Neural progenitor cell (in vitro differentiated cells): ENCODE results near the gene RNF32.

Source experiments
- EZH2 ChIP-seq: fragments of 200-600 bp; sonication (generic); IDR thresholded peaks from 2 replicates; pipeline ENCODE4 v1.6.1; 2017; ENCODE audit warnings: antibody characterized with exemption, mild to moderate bottlenecking, moderate library complexity
- TF ChIP-seq, protein P1 (sequence below): fragments of 200-600 bp; sonication (generic); IDR thresholded peaks from 2 replicates; pipeline ENCODE4 v1.5.1; 2017; ENCODE audit warnings: antibody characterized with exemption, mild to moderate bottlenecking

DNA sequence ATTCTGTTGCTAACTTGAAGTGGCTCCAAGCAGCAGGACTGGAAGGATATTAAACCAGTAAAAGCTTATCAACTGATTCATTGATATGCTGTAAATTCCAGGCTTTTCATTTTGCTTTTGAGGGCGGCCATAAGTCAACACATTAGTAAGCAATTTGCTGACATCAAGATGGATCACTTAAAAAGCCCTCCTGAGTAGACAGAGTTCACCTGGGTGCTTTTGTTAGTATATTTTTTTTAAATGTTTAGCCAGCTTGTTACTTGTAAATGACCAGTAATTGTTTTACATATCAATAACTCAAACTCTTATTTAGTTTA lies 26.5 kb downstream of the RNF32 start:
- TF ChIP-seq, protein P1, sequence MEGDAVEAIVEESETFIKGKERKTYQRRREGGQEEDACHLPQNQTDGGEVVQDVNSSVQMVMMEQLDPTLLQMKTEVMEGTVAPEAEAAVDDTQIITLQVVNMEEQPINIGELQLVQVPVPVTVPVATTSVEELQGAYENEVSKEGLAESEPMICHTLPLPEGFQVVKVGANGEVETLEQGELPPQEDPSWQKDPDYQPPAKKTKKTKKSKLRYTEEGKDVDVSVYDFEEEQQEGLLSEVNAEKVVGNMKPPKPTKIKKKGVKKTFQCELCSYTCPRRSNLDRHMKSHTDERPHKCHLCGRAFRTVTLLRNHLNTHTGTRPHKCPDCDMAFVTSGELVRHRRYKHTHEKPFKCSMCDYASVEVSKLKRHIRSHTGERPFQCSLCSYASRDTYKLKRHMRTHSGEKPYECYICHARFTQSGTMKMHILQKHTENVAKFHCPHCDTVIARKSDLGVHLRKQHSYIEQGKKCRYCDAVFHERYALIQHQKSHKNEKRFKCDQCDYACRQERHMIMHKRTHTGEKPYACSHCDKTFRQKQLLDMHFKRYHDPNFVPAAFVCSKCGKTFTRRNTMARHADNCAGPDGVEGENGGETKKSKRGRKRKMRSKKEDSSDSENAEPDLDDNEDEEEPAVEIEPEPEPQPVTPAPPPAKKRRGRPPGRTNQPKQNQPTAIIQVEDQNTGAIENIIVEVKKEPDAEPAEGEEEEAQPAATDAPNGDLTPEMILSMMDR, result no peak
- no peak for TF ChIP-seq EZH2
